ENCODE measurements around the gene RAC3.

RAC3 gene

DNA sequence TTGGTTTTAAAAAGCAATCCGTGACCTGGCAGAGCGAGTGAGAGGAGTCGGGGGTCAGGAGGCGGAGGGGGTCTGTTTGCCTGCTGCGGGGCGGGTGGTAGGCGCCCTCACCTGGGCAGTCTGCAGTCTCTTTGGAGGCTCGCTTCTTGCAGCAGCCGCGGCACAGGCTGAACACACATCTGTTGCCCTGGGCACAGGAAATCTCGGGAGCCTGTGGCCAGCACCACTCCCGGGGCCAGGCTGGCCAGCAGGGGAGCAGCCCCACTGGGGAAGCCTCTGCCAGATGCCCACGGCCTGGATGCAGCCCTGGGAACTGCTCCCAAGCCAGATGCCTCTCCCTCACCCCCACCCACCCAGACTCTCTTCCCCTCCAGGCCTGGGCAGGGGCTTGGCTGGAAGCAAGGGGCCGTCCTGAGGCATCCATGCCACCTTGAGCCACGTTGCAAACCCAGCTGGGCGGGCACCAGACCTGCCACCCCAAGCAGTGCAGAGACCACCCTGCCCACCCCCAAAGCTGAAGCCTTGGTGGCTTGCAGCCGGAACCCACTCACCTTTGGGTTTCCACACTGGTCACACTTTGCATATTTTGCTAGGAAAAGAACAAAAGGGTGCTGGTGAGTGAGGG lies 26.9 kb downstream of the RAC3 start:
- H3K36me3 ChIP-seq (ENCODE audit: control insufficient read depth, insufficient read depth, low read length) = peaks cover 60% of the 10 kb centered on the region
- WGBS (ENCODE audit: insufficient coverage, insufficient read length) = no CpG with 5 or more reads among the region's 17 CpGs
- H3K9me3 ChIP-seq (ENCODE audit: control insufficient read depth, insufficient read depth, low read length) = no peaks in the 10 kb centered on the region
- H3K4me3 ChIP-seq (ENCODE audit: low read length) = no peak overlapping the region
- DNase-seq (ENCODE audit: low read depth, low spot score) = no peak
- no peaks in the 10 kb centered on the region; the same call in 1 of the 2 replicates for H3K27me3 ChIP-seq (ENCODE audit: control insufficient read depth, insufficient read depth, low read length)
- H3K27ac ChIP-seq (ENCODE audit: low read length) = no peak overlapping the region
- no peaks in the 10 kb centered on the region for H3K4me1 ChIP-seq (ENCODE audit: control insufficient read depth, insufficient read depth, low read length)

DNA sequence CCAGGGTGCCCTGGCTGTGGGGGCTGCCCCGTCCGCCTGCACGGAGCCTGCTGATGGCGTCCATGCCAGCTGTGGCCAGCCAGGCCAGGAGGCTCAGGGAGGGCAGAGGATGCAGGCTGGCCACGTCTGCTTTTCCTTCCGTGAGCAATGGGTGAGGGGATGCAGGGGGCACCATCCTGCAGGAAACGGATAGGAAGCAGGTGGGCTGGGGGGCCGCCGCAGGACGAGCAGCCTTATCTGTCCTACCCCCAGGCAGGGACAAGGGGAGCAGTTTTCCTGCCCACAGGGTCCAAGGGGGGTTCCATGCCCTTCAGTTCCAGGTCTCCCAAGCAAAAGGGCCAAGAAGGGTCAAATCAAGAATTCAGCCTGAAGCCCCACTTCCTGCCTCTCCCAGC lies 27.4 kb downstream of the RAC3 start:
- no peak overlapping the region for H3K27ac ChIP-seq (ENCODE audit: low read length)
- peaks cover 57% of the 10 kb centered on the region for H3K36me3 ChIP-seq (ENCODE audit: control insufficient read depth, insufficient read depth, low read length)
- H3K27me3 ChIP-seq (ENCODE audit: control insufficient read depth, insufficient read depth, low read length) = no peaks in the 10 kb centered on the region; the same call in 1 of the 2 replicates
- no peak overlapping the region for H3K4me3 ChIP-seq (ENCODE audit: low read length)
- no peak for DNase-seq (ENCODE audit: low read depth, low spot score)
- no CpG with 5 or more reads among the region's 10 CpGs for WGBS (ENCODE audit: insufficient coverage, insufficient read length)
- no peaks in the 10 kb centered on the region for H3K9me3 ChIP-seq (ENCODE audit: control insufficient read depth, insufficient read depth, low read length)
- no peaks in the 10 kb centered on the region for H3K4me1 ChIP-seq (ENCODE audit: control insufficient read depth, insufficient read depth, low read length)

DNA sequence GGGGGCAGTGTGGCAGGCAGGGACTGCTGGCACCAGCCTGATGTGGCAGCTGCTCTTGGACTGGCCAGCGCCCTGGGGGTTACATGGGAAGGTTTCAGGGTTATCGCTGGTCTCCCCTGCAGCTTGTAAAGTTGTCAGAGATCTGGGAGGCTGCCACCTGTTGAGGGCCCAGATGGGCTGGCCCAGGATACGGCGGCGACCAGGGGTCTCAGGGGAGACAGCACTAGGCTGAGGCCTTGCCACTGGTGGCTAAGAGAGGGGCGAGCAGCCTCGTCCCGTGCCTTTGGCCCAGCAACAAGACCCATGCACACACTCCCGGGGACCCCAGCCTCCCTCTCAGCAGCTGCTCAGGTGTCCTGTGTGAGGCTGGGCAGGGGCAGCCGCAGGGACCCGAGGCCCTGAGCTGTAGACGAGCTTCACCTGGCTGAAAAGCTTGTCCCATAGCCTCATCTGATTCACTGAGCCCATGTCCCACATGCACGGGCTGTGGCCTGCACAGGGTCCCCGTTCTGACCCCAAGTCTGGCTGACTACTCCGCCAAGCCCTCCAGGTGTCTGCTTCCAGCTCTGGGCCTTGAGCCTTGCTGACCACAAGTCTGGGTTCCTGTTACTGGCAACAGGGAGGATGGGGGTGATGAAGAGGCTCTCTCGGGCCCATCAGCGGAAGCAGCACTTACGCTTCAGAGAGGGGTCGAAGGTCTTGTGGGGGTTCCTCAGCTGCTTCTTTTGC lies 28.0 kb downstream of the RAC3 start:
- Histone ChIP-seq H3K27ac (ENCODE audit: low read length) (no peak overlapping the region), H3K27me3 (ENCODE audit: control insufficient read depth, insufficient read depth, low read length) (no peaks in the 10 kb centered on the region; the same call in 1 of the 2 replicates), H3K36me3 (ENCODE audit: control insufficient read depth, insufficient read depth, low read length) (peaks cover 55% of the 10 kb centered on the region), H3K4me1 (ENCODE audit: control insufficient read depth, insufficient read depth, low read length) (no peaks in the 10 kb centered on the region), H3K9me3 (ENCODE audit: control insufficient read depth, insufficient read depth, low read length) (no peaks in the 10 kb centered on the region), H3K4me3 (ENCODE audit: low read length) (no peak overlapping the region)
- no peak for DNase-seq (ENCODE audit: low read depth, low spot score)
- no CpG with 5 or more reads among the region's 19 CpGs for WGBS (ENCODE audit: insufficient coverage, insufficient read length)

GRCh38 chr17:82060001-82060380 lies 28.5 kb downstream of the RAC3 start:
- Histone ChIP-seq H3K4me1 (ENCODE audit: control insufficient read depth, insufficient read depth, low read length) (peaks cover 3% of the 10 kb centered on the region; the same call in 1 of the 2 replicates), H3K9me3 (ENCODE audit: control insufficient read depth, insufficient read depth, low read length) (no peaks in the 10 kb centered on the region), H3K27ac (ENCODE audit: low read length) (no peak overlapping the region), H3K4me3 (ENCODE audit: low read length) (no peak overlapping the region), H3K27me3 (ENCODE audit: control insufficient read depth, insufficient read depth, low read length) (no peaks in the 10 kb centered on the region; the same call in 1 of the 2 replicates), H3K36me3 (ENCODE audit: control insufficient read depth, insufficient read depth, low read length) (peaks cover 50% of the 10 kb centered on the region)
- no CpG with 5 or more reads among the region's 16 CpGs for WGBS (ENCODE audit: insufficient coverage, insufficient read length)
- DNase-seq (ENCODE audit: low read depth, low spot score) = no peak

DNA sequence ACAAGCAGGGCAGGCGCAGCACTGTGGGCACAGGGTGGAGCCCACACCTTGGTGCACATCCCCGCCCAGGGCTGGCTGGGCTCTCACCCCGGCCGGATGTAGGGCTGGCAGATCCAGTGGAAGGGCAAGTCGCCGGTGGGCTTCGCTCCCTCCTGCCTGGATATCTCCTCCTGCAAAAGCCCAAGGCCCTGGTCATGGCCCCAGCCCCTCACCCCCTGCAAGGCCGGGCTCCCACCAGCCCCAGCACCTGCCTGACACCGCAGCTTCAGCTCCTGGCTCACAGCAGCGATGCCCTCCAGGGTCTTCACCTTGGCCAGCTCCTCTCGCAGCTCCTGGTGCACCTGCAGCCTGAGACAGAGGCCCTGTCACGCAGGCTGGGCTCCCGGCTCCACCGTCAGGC lies 29.1 kb downstream of the RAC3 start:
- no peak overlapping the region for H3K27ac ChIP-seq (ENCODE audit: low read length)

GRCh38 chr17:82061047-82061925 lies 29.8 kb downstream of the RAC3 start:
- Histone ChIP-seq H3K4me3 (ENCODE audit: low read length) (no peak overlapping the region), H3K36me3 (ENCODE audit: control insufficient read depth, insufficient read depth, low read length) (peaks cover 40% of the 10 kb centered on the region), H3K27ac (ENCODE audit: low read length) (no peak overlapping the region), H3K27me3 (ENCODE audit: control insufficient read depth, insufficient read depth, low read length) (no peaks in the 10 kb centered on the region), H3K4me1 (ENCODE audit: control insufficient read depth, insufficient read depth, low read length) (peaks cover 3% of the 10 kb centered on the region; the same call in 1 of the 2 replicates), H3K9me3 (ENCODE audit: control insufficient read depth, insufficient read depth, low read length) (no peaks in the 10 kb centered on the region)
- WGBS (ENCODE audit: insufficient coverage, insufficient read length) = no CpG with 5 or more reads among the region's 34 CpGs
- DNase-seq (ENCODE audit: low read depth, low spot score) = no peak

More for the DNA sequence above, 29.1 kb downstream of the RAC3 start:
- Histone ChIP-seq H3K36me3 (ENCODE audit: control insufficient read depth, insufficient read depth, low read length) (peaks cover 46% of the 10 kb centered on the region), H3K4me3 (ENCODE audit: low read length) (no peak overlapping the region), H3K27me3 (ENCODE audit: control insufficient read depth, insufficient read depth, low read length) (no peaks in the 10 kb centered on the region), H3K9me3 (ENCODE audit: control insufficient read depth, insufficient read depth, low read length) (no peaks in the 10 kb centered on the region), H3K4me1 (ENCODE audit: control insufficient read depth, insufficient read depth, low read length) (peaks cover 3% of the 10 kb centered on the region; the same call in 1 of the 2 replicates)
- no peak for DNase-seq (ENCODE audit: low read depth, low spot score)
- WGBS (ENCODE audit: insufficient coverage, insufficient read length) = no CpG with 5 or more reads among the region's 14 CpGs

GRCh38 chr17:82062076-82062983 lies 30.9 kb downstream of the RAC3 start:
- Histone ChIP-seq H3K27ac (ENCODE audit: low read length) (no peak overlapping the region), H3K4me3 (ENCODE audit: low read length) (no peak overlapping the region), H3K27me3 (ENCODE audit: control insufficient read depth, insufficient read depth, low read length) (no peaks in the 10 kb centered on the region), H3K4me1 (ENCODE audit: control insufficient read depth, insufficient read depth, low read length) (peaks cover 3% of the 10 kb centered on the region; the same call in 1 of the 2 replicates), H3K9me3 (ENCODE audit: control insufficient read depth, insufficient read depth, low read length) (no peaks in the 10 kb centered on the region), H3K36me3 (ENCODE audit: control insufficient read depth, insufficient read depth, low read length) (peaks cover 31% of the 10 kb centered on the region)
- WGBS (ENCODE audit: insufficient coverage, insufficient read length) = no CpG with 5 or more reads among the region's 24 CpGs
- no peak for DNase-seq (ENCODE audit: low read depth, low spot score)

GRCh38 chr17:82062984-82063368 lies 31.5 kb downstream of the RAC3 start:
- no peak for DNase-seq (ENCODE audit: low read depth, low spot score)
- Histone ChIP-seq H3K4me1 (ENCODE audit: control insufficient read depth, insufficient read depth, low read length) (peaks cover 3% of the 10 kb centered on the region; the same call in 1 of the 2 replicates), H3K27ac (ENCODE audit: low read length) (no peak overlapping the region), H3K4me3 (ENCODE audit: low read length) (no peak overlapping the region), H3K36me3 (ENCODE audit: control insufficient read depth, insufficient read depth, low read length) (peaks cover 29% of the 10 kb centered on the region), H3K27me3 (ENCODE audit: control insufficient read depth, insufficient read depth, low read length) (no peaks in the 10 kb centered on the region), H3K9me3 (ENCODE audit: control insufficient read depth, insufficient read depth, low read length) (no peaks in the 10 kb centered on the region)
- WGBS (ENCODE audit: insufficient coverage, insufficient read length) = no CpG with 5 or more reads among the region's 9 CpGs

- Histone ChIP-seq H3K4me3 (ENCODE audit: low read length) (no peak overlapping the region), H3K36me3 (ENCODE audit: control insufficient read depth, insufficient read depth, low read length) (peaks cover 28% of the 10 kb centered on the region)
These were observed 32.2 kb downstream of the RAC3 start for GRCh38 chr17:82063424-82064415.

More at GRCh38 chr17:82063424-82064415, 32.2 kb downstream of the RAC3 start:
- no peaks in the 10 kb centered on the region for H3K27me3 ChIP-seq (ENCODE audit: control insufficient read depth, insufficient read depth, low read length)
- WGBS (ENCODE audit: insufficient coverage, insufficient read length) = no CpG with 5 or more reads among the region's 20 CpGs
- peaks cover 3% of the 10 kb centered on the region; the same call in 1 of the 2 replicates for H3K4me1 ChIP-seq (ENCODE audit: control insufficient read depth, insufficient read depth, low read length)
- no peaks in the 10 kb centered on the region for H3K9me3 ChIP-seq (ENCODE audit: control insufficient read depth, insufficient read depth, low read length)
- no peak overlapping the region for H3K27ac ChIP-seq (ENCODE audit: low read length)
- DNase-seq (ENCODE audit: low read depth, low spot score) = no peak

Data from iPS DF 6.9 (cell line).